ENCODE measurements around the gene ATP8B4.
A peak's percentile ranks its signal among the peaks of the same experiment; 100 is the strongest.
"Not testable (repeated sequence)": the region's sequence is repeated elsewhere in the genome, so short reads cannot be mapped to it uniquely, and the experiment has no call there.

Gene ATP8B4

GRCh38 chr15:50009634-50010033 is 109.4 kb downstream of the ATP8B4 start:
- DNase-seq (ENCODE audit: low read depth): no peak

- peak; percentile 83 for DNase-seq (ENCODE audit: low read depth)
These were observed 115.2 kb downstream of the ATP8B4 start for GRCh38 chr15:50003786-50004334.

DNA sequence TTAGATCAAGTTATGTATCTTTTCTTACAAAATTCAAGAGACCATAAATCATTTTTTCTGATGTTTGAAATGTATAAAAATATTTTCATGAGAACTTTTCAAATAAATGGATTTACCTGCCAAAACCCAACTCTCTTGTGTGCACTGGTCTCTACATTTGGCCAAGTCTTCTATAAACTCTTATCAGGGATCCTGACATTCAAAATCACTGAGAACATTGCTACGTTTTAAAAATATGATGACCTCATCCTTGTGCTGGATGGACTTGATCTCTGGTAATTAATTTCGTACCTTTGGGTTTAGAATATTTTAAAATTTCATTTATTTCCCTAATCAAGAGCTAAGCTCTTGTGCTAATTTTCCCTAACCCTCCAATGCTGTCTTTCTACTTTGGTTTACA is 127.4 kb downstream of the ATP8B4 start:
- no peak for DNase-seq (ENCODE audit: low read depth)

GRCh38 chr15:49990835-49991545 is 128.0 kb downstream of the ATP8B4 start:
- no peak for DNase-seq (ENCODE audit: low read depth)

- no peak for DNase-seq (ENCODE audit: low read depth)
These were observed 129.5 kb downstream of the ATP8B4 start for GRCh38 chr15:49989498-49989897.

GRCh38 chr15:49988766-49989165 is 130.3 kb downstream of the ATP8B4 start:
- no peak for DNase-seq (ENCODE audit: low read depth)

GRCh38 chr15:49987896-49988295 is 131.1 kb downstream of the ATP8B4 start:
- no peak for DNase-seq (ENCODE audit: low read depth)

- no peak for DNase-seq (ENCODE audit: low read depth)
These were observed 131.7 kb downstream of the ATP8B4 start for GRCh38 chr15:49987198-49987785.

DNA sequence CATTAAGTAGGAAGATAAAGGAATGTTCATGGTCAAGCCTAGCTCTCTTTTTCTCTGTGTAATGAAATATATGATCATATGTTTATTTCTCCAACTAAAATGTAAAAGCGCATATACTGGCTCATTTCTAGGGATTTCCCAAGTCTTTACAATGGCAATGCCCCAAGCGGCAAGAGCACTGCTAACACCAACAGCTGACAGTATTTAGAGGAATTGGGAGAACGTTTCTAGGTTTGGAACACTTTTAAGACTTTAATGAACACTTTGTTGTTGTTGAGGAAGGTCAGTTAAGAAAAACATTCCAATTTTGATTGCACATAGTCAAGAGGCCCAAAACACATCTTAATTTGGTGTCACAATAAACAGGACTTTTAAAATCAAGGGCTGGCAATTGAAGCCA is 132.7 kb downstream of the ATP8B4 start:
- no peak for DNase-seq (ENCODE audit: low read depth)

DNA sequence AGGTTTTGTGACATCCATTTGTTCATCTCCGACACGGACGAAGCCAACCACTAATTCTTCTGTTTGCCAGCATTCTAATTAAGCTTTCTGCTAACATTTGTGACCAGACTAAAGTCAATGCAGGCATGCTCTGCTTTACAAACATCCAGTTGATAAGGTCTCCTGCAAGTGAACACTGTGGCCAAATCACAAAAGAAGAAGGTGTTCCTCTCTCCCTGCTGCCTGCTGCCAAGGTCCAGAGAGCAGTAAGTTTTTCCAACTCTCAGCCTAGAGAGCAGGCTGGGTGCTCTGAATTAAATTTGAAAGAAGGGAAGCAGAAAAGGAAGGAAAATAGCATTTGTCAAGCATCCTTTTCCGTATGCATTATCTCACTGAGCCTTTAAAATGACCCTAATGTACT is 133.6 kb downstream of the ATP8B4 start:
- DNase-seq (ENCODE audit: low read depth): no peak

GRCh38 chr15:49984436-49984835 is 134.6 kb downstream of the ATP8B4 start:
- DNase-seq (ENCODE audit: low read depth): no peak

DNA sequence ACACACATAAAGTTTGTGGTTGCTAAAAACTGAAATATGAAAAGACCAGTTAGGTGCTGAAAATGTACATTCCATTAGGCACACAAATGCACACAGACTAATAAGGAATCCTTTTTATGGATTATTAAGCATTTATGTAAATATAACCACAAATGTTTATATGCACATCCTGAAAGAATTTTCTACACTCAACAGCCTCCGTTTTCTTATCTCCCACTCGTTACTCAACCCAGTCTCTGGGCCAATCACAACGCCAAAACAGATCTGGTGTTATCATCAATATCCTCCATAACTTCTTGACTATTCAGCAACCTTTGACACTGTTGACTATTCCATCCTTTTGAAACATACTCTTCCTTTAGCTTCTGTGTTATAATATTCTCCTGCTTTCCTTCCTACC is 136.4 kb downstream of the ATP8B4 start:
- no peak for DNase-seq (ENCODE audit: low read depth)

DNA sequence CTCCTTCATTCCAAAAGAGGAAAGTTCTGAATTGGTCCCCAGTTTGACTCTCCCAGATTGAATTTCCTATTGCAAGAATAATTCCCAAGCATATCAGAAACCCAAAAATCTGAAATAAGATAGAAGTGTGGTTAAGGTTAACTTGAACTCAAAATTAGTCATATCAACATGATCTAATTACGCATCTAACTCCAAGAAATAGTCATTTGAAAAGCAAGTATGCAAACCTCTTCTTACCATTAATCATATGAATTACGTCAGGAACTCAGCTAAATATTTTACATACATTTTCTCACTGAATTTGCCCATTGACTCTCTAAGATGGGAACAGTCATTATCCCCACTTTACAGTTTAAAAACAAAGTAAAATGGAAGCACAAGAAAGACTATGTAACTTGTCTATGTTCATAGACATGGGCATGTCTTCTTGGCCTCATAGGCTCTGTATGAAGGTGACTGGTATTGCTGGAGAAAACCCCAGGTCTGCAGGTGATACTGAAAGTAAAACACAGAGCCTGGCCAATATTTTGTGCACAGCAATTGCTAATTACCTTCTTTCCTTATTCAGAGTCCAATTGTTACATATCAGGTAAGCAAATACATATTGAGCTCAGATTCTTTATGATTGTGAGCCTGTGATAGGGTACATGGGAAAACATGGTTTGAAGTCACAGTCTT is 139.2 kb downstream of the ATP8B4 start:
- DNase-seq (ENCODE audit: low read depth): no peak

DNA sequence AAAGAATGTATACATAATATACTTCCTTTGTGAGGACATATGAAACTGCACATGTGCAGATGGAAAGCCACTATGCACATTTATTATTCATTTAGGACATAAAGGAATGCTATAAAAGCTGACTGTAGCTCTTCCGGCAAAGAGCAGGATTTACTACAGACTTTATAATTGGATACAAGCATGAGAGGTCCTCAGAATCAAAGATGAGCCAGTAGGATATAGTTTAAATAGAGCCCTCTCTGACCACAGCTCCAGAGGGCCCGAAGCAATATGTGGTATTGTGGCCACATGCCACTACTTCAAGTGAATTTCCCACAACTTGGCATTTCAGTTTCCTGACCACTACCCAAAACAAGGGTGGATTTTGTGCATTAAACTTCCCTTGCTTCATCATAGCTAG is 140.9 kb downstream of the ATP8B4 start:
- DNase-seq (ENCODE audit: low read depth): no peak

DNA sequence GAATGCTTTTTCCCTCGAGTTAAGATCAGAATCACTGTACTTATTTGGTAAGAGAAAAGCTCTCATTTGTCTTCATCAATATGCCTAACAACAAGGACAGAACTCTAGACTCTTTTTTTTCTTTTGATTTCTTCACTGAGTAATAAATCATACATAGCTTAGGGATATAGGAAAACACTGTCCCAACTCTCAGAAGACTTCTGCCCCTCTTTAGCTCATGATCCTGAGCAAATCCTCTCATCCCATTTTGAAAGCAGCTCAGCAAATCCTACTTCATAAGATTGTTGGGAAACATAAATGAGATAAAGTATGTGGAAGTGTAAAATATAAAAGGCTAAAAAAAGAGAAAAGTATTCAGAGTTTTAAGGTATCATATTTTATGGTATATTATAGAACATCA is 141.7 kb downstream of the ATP8B4 start:
- no peak for DNase-seq (ENCODE audit: low read depth)

GRCh38 chr15:49964551-49964950 is 154.5 kb downstream of the ATP8B4 start:
- DNase-seq (ENCODE audit: low read depth): no peak

- DNase-seq (ENCODE audit: low read depth): no peak
These were observed 155.0 kb downstream of the ATP8B4 start for GRCh38 chr15:49964061-49964460.

GRCh38 chr15:49963033-49963772 is 155.8 kb downstream of the ATP8B4 start:
- not testable (repeated sequence) for DNase-seq (ENCODE audit: low read depth)

GRCh38 chr15:49962044-49962602 is 156.9 kb downstream of the ATP8B4 start:
- DNase-seq (ENCODE audit: low read depth): no peak

DNA sequence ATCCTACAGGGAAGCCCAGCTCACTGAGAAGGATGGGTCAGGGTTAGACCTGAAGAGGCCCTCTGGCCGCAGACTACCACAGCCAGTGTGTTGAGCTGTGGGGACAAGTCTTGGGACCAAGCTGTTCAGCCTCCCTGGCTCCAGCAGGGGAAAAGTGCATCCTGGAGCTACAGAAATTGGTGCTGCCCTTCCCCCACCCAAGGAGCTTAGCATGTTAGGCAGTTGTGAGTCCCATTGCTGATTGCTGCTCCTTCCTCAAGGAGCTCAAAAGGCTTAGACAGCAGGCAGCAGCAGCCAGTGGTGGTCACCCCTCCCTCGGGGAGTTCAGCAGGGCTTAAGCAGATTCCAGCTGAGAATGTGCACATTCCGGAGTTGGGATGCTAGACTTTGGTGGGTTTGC is 165.6 kb downstream of the ATP8B4 start:
- no peak for DNase-seq (ENCODE audit: low read depth)

GRCh38 chr15:49946681-49947080 is 172.4 kb downstream of the ATP8B4 start:
- no peak for DNase-seq (ENCODE audit: low read depth)

- no peak for DNase-seq (ENCODE audit: low read depth)
These were observed 184.5 kb downstream of the ATP8B4 start for GRCh38 chr15:49934487-49934886.

All from stromal cell of bone marrow (primary cell).